Neural crest cell (in vitro differentiated cells): ENCODE data around the gene DAPK2. TPM values are rescaled to one million over a fixed set of nuclear protein-coding genes. Genes with fewer than 3 reads are reported as not detected.

Source experiments
- DNase-seq: peaks from one replicate; pipeline ENCODE4 v3.0.0; 2021; ENCODE audit warnings: low read depth, mixed read lengths, low spot score
- H3K27ac Mint-ChIP-seq: one replicate; pipeline ENCODE4 v1.8.0; 2021; ENCODE audit warnings: mild to moderate bottlenecking, mixed read lengths; ENCODE audit not compliant: unreplicated experiment
- H3K27me3 Mint-ChIP-seq: 2 replicates; pipeline ENCODE4 v1.8.0; 2021; ENCODE audit warnings: low read depth, mild to moderate bottlenecking, mixed read lengths
- H3K36me3 Mint-ChIP-seq: 2 replicates; pipeline ENCODE4 v1.8.0; 2021; ENCODE audit warnings: low read depth, mild to moderate bottlenecking, mixed read lengths
- H3K4me1 Mint-ChIP-seq: 2 replicates; pipeline ENCODE4 v1.8.0; 2021; ENCODE audit warnings: mixed read lengths
- H3K4me3 Mint-ChIP-seq: one replicate; pipeline ENCODE4 v1.8.0; 2021; ENCODE audit warnings: mild to moderate bottlenecking, mixed read lengths
- H3K9me3 Mint-ChIP-seq: 2 replicates; pipeline ENCODE4 v1.8.0; 2021; ENCODE audit warnings: mixed read lengths
- total RNA-seq: library from RNA; stranded (reverse); gene quantifications from 2 replicates; pipeline ENCODE4 v1.2.1, GENCODE V29; 2021
- TF ChIP-seq, protein P1 (sequence below): fragments of 200-600 bp; sonication (generic); conservative IDR thresholded peaks from 2 replicates; pipeline ENCODE4 v1.5.0; 2021; ENCODE audit warnings: antibody characterized with exemption, mild to moderate bottlenecking

The DAPK2 gene
- total RNA-seq, 1 donor from 2014 or later: 8.5 TPM

DNA sequence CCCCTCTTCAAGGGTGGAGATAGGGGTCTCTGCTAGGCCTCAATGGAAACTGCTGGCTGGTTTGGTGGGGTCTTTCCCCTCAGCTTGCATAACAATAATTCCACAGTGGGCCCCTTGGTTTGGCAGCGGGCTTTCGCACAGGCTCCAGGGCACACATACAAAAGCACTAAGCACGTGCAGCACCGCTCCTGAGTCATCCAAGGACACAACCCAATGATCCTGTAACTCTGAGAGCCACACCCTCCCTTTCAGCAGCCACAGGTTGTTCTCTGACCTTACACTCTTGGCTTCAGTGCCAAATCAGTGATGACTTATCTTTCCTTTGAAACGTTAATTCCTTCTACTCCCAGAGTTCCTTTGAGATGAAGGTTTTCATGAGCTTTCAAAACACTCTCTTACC lies 41.7 kb downstream of the DAPK2 start:
- no peaks in the 10 kb centered on the region for H3K9me3 Mint-ChIP-seq
- no peak for DNase-seq
- TF ChIP-seq, protein P1, sequence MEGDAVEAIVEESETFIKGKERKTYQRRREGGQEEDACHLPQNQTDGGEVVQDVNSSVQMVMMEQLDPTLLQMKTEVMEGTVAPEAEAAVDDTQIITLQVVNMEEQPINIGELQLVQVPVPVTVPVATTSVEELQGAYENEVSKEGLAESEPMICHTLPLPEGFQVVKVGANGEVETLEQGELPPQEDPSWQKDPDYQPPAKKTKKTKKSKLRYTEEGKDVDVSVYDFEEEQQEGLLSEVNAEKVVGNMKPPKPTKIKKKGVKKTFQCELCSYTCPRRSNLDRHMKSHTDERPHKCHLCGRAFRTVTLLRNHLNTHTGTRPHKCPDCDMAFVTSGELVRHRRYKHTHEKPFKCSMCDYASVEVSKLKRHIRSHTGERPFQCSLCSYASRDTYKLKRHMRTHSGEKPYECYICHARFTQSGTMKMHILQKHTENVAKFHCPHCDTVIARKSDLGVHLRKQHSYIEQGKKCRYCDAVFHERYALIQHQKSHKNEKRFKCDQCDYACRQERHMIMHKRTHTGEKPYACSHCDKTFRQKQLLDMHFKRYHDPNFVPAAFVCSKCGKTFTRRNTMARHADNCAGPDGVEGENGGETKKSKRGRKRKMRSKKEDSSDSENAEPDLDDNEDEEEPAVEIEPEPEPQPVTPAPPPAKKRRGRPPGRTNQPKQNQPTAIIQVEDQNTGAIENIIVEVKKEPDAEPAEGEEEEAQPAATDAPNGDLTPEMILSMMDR: no peak
- H3K27me3 Mint-ChIP-seq: no peaks in the 10 kb centered on the region
- H3K4me1 Mint-ChIP-seq: no peaks in the 10 kb centered on the region
- no peak overlapping the region for H3K4me3 Mint-ChIP-seq
- no peaks in the 10 kb centered on the region for H3K36me3 Mint-ChIP-seq
- no peak overlapping the region for H3K27ac Mint-ChIP-seq

DNA sequence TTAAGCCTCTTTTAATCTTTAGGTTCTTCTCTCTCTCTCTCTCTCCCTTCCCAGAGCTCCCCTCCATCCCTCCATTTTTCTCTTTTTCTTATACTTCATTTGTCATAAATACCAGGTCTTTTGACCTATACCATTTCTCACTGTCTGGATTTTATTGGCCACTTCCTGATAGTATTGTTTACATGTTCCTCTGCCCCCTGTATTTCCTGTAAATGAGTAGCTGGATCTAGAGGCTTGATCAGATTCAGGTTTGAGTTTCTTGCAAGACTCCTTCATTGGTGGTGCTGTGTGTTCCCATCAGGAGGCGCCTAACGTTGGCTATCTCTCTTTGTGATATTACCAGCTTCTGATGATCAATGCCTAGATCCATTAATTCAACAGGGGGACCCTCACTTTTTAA lies 42.2 kb downstream of the DAPK2 start:
- Mint-ChIP-seq H3K27ac (no peak overlapping the region), H3K4me3 (no peak overlapping the region), H3K36me3 (no peaks in the 10 kb centered on the region), H3K4me1 (peaks cover 4% of the 10 kb centered on the region), H3K27me3 (no peaks in the 10 kb centered on the region), H3K9me3 (no peaks in the 10 kb centered on the region)
- TF ChIP-seq, protein P1: no peak
- no peak for DNase-seq

DNA sequence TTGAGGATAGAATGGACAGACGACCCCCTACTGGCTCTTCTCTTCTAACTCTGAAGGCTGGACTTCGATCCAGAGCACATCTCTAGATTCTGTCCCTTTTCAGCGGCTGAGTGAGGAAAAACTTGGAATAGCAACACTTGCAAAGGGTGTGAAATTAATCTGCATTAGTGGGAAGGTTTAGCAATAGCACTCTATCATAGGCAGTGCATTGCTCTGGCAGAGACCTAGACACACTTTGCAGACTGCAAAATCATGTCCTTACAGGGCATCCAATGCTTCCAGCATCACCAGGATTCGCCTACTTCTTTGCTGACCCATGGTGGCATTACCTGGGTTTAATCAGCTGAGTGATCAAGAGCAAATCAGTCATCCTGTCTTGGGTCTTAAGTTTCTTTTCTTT lies 43.1 kb downstream of the DAPK2 start:
- peaks cover 7% of the 10 kb centered on the region for H3K4me1 Mint-ChIP-seq
- H3K27ac Mint-ChIP-seq: no peak overlapping the region
- DNase-seq: no peak
- no peak overlapping the region for H3K4me3 Mint-ChIP-seq
- H3K9me3 Mint-ChIP-seq: no peaks in the 10 kb centered on the region
- H3K27me3 Mint-ChIP-seq: no peaks in the 10 kb centered on the region
- H3K36me3 Mint-ChIP-seq: no peaks in the 10 kb centered on the region
- TF ChIP-seq, protein P1: no peak

DNA sequence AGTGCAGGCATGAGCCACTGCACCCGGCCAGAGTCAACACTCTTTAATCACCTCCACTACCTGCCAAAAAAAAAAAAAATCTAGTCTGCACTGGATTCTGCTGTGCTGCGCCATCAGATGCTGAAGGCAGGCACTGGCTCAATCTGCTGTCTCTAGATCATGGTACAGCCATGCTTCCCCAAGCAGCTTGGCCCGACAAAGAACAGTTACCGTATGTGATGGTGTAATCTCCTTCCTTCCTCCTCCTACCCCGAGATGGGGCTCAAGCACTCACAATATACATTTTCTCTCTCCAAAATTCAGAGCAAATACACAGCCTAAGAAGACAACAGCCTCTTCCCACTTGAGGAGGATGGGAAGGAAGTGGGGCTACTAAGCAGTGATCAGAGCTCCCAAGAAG lies 45.1 kb downstream of the DAPK2 start:
- H3K9me3 Mint-ChIP-seq: no peaks in the 10 kb centered on the region

DNA sequence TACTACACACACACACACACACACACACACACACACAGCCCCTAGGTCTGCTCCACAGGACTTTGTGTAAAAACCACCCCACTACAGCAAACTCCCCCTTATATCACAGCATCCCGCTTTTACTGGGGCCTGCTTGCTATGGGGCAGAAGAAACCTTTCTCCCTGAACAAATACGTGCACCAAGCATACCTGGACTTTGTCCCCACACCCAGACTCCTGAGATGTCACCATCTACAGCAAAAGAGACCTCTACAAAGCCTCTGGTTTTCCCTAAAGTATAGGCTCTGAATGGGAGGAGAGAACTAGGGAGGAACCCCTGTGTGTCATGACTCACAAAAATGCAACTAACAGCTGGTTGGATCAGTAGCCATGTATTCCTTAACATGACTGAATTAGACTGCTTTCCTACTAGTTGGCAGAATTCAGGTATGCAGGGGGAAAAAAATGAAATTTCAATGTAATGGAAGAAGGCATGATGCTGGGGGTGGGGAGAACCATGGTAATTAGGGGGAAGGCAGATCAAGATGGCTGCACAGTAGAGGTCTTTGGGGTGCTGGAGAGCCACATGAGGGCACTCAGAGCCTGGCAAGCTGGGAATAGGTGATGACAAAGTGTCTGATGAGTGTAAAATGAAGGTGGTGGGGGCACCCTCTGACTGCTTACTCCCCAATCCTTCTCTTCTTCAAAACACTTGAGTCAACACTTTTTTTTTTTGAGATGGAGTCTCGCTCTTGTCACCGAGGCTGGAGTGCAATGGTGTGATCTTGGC lies 45.9 kb downstream of the DAPK2 start:
- TF ChIP-seq, protein P1: no peak
- Mint-ChIP-seq H3K27ac (no peak overlapping the region), H3K36me3 (no peaks in the 10 kb centered on the region), H3K27me3 (no peaks in the 10 kb centered on the region), H3K9me3 (no peaks in the 10 kb centered on the region), H3K4me1 (peaks cover 10% of the 10 kb centered on the region), H3K4me3 (no peak overlapping the region)
- DNase-seq: no peak

More for the DNA sequence above, 45.1 kb downstream of the DAPK2 start:
- peaks cover 10% of the 10 kb centered on the region for H3K4me1 Mint-ChIP-seq
- no peaks in the 10 kb centered on the region for H3K36me3 Mint-ChIP-seq
- TF ChIP-seq, protein P1: no peak
- H3K4me3 Mint-ChIP-seq: no peak overlapping the region
- no peak for DNase-seq
- no peaks in the 10 kb centered on the region for H3K27me3 Mint-ChIP-seq
- H3K27ac Mint-ChIP-seq: peak overlapping the region; percentile 92
